ENCODE data around the gene LATS2. TPM values are rescaled to one million over a fixed set of nuclear protein-coding genes. Genes with fewer than 3 reads are reported as not detected.
"Not testable (repeated sequence)": the region's sequence is repeated elsewhere in the genome, so short reads cannot be mapped to it uniquely, and the experiment has no call there.

LATS2 gene
- total RNA-seq, 1 donor from 2014 or later, result 15.4 TPM

- DNase-seq, result peak; percentile 57
Observed at GRCh38 chr13:21075011-21075378, 13.6 kb upstream of the LATS2 start.

GRCh38 chr13:21074546-21074945 lies 13.2 kb upstream of the LATS2 start:
- DNase-seq, result peak; percentile 81

GRCh38 chr13:21071924-21072323 lies 10.5 kb upstream of the LATS2 start:
- DNase-seq, result no peak

GRCh38 chr13:21071015-21071414 lies 9.6 kb upstream of the LATS2 start:
- DNase-seq, result no peak

DNA sequence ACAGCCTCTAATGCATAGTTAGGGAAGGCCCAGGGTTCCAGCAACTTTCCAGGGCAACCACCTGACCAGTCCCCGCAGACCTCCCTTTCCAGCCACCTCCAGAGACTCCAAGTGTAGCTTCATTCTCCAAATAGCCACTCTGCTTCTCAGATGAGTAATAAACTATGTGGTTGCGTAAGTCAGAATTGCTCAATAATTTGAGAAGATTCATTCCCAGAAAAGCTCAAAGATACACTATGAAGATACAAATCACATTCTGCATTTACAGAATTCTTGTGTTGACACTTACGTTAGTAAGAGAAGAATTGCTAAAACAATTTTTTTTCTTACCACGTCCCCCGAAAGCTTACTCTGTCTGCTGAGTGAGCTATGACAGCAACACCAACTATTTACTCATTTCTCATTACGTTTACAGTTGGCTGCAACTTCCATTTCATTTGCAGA lies 8.2 kb upstream of the LATS2 start:
- peak; percentile 87 for DNase-seq

GRCh38 chr13:21067848-21068247 lies 6.5 kb upstream of the LATS2 start:
- DNase-seq, result no peak

GRCh38 chr13:21066946-21067345 lies 5.6 kb upstream of the LATS2 start:
- no peak for DNase-seq

DNA sequence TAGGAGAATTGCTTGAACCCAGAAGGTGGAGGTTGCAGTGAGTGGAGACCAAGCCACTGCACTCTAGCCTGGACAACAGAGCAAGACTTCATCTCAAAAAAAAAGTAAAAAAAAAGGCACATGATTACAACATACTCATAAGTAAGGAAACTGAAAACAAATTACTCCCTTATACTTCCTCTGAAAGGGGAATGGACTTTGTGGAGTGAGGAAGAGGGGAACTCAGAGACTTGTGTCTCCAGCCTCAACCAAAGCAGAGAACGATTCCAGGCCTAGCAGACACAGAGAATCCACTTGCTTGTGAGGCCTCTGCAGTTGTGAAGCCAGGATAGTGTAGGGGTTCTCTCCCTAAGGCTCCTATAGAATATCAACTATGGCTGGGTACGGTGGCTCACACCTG lies 4.3 kb upstream of the LATS2 start:
- DNase-seq, result no peak

DNA sequence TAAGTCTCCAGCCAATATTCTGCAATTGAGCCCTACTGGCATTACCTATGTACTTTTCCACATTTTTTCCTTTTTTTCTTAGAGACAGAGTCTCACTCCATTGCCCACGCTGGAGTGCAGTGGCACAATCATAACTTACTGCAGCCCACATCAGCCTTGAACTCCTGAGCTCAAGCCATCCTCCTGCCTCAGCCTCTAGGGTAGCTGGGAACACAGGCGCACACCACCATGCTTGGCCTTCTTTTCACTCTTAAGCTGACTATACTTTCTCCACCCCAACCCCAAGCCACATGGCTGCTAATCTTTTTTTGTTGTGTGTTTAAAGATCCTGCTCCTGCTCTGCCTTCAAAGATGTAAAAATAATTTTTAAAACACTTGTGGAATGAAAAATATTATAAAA lies 1.6 kb upstream of the LATS2 start:
- no peak for DNase-seq

- DNase-seq, result no peak
Observed at GRCh38 chr13:21060338-21061028, 903 bp downstream of the LATS2 start.

GRCh38 chr13:21059641-21060337 lies 1.6 kb downstream of the LATS2 start:
- no peak for DNase-seq

DNA sequence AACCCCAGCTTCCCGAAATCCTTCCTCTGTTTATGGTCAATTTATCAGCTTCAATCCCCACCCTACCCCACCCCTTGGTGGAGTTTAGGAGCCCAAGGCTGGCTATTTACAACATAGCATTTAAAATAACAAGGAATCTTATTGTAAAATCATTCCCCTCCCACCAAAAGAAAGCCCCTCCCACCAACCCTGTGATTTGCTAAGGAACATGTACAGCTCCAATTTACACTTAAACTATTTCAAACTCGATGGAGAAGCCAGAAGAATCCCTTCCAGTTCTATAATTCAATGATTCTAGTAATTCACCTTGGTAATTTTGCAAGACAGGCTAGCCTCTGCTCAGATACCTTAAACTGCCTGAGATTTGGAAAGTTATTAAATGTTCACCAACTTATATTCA lies 3.0 kb downstream of the LATS2 start:
- DNase-seq, result peak; percentile 37

- no peak for DNase-seq
Observed at GRCh38 chr13:21055511-21056045, 5.8 kb downstream of the LATS2 start.

GRCh38 chr13:21055016-21055415 lies 6.4 kb downstream of the LATS2 start:
- DNase-seq, result no peak

- no peak for DNase-seq
Observed at GRCh38 chr13:21054313-21054712, 7.1 kb downstream of the LATS2 start.

GRCh38 chr13:21053231-21053630 lies 8.2 kb downstream of the LATS2 start:
- no peak for DNase-seq

DNA sequence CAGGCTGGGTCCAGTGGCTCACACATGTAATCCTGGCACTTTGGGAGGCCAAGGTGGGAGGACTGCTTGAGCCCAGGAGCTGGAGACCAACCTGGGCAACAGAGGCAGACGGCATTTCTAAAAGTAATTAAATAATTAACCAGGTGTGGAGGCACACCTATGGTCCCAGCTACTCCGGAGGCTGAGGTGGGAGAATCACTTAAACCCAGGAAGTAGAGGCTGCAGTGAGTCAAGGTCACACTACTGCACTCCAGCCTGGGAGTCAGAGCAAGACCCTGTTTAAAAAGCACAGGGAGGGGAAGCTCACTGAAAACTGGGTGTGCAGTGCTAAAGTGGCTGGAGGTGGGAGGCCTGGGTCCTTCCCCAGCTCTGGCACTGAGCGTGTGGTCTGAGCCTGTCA lies 9.7 kb downstream of the LATS2 start:
- DNase-seq, result no peak

- no peak for DNase-seq
Observed at GRCh38 chr13:21050288-21051197, 10.8 kb downstream of the LATS2 start.

GRCh38 chr13:21049731-21050130 lies 11.7 kb downstream of the LATS2 start:
- not testable (repeated sequence) for DNase-seq

- no peak for DNase-seq
Observed at GRCh38 chr13:21048901-21049698, 12.3 kb downstream of the LATS2 start.

- no peak for DNase-seq
Observed at GRCh38 chr13:21047591-21048282, 13.6 kb downstream of the LATS2 start.
